ENCODE measurements around the gene IL20RA.

- TF ChIP-seq POLR2A (IDR thresholded peaks at IDR 0.05) (no peak), CTCF (IDR thresholded peaks at IDR 0.05) (peak in 1 of 4 experiments; percentile 3), EP300 (IDR thresholded peaks at IDR 0.05) (no peak), POLR2AphosphoS5 (IDR thresholded peaks at IDR 0.05) (no peak)
These were observed at the start of gene IL20RA for GRCh38 chr6:137044366-137045221.
